GM12891 (cell line): ENCODE data around the gene SNRPA1. TPM values are rescaled to one million over a fixed set of nuclear protein-coding genes. Genes with fewer than 3 reads are reported as not detected.
A peak's percentile ranks its signal among the peaks of the same experiment; 100 is the strongest.
"Not testable (repeated sequence)": the region's sequence is repeated elsewhere in the genome, so short reads cannot be mapped to it uniquely, and the experiment has no call there.

Experiments
- DNase-seq: peaks from one replicate; pipeline ENCODE4 v3.0.0; 2011; ENCODE audit warnings: low spot score; ENCODE audit not compliant: insufficient read length
- FAIRE-seq: peaks from 2 replicates; lab custom pipeline; 2011; peaks lifted over from hg19 to GRCh38; lab: Jason Lieb, UNC
- PAX5 ChIP-seq: IDR thresholded peaks from 2 replicates; pipeline ENCODE4 v1.6.1; 2011; ENCODE audit warnings: low read length, moderate library complexity, mild to moderate bottlenecking; ENCODE audit not compliant: insufficient read depth, severe bottlenecking
- POLR2A ChIP-seq: IDR thresholded peaks from 2 replicates; pipeline ENCODE4 v1.6.1; 2011; ENCODE audit warnings: low read depth, low read length, control low read depth
- POLR2AphosphoS5 ChIP-seq: IDR thresholded peaks from 2 replicates; pipeline ENCODE4 v1.6.1; 2011; ENCODE audit warnings: low read depth, low read length, control low read depth
- POU2F2 ChIP-seq: IDR thresholded peaks from 2 replicates; pipeline ENCODE4 v1.6.1; 2011; ENCODE audit warnings: low read depth, mild to moderate bottlenecking, control low read depth, low read length, moderate library complexity
- SPI1 ChIP-seq: IDR thresholded peaks from 2 replicates; pipeline ENCODE4 v1.6.1; 2011; ENCODE audit warnings: low read depth, low read length, control low read depth
- TAF1 ChIP-seq: IDR thresholded peaks from 2 replicates; pipeline ENCODE4 v1.6.1; 2011; ENCODE audit warnings: low read depth, low read length, control low read depth
- polyA plus RNA-seq: library from polyadenylated mRNA; unstranded; fragments of >200 nt; gene quantifications from one replicate; pipeline ENCODE4 v1.2.1, GENCODE V29; 2012; ENCODE audit warnings: low read depth, missing spikeins, inconsistent platforms; ENCODE audit not compliant: missing spikeins

SNRPA1 gene
- polyA plus RNA-seq = 93.7 TPM

DNA sequence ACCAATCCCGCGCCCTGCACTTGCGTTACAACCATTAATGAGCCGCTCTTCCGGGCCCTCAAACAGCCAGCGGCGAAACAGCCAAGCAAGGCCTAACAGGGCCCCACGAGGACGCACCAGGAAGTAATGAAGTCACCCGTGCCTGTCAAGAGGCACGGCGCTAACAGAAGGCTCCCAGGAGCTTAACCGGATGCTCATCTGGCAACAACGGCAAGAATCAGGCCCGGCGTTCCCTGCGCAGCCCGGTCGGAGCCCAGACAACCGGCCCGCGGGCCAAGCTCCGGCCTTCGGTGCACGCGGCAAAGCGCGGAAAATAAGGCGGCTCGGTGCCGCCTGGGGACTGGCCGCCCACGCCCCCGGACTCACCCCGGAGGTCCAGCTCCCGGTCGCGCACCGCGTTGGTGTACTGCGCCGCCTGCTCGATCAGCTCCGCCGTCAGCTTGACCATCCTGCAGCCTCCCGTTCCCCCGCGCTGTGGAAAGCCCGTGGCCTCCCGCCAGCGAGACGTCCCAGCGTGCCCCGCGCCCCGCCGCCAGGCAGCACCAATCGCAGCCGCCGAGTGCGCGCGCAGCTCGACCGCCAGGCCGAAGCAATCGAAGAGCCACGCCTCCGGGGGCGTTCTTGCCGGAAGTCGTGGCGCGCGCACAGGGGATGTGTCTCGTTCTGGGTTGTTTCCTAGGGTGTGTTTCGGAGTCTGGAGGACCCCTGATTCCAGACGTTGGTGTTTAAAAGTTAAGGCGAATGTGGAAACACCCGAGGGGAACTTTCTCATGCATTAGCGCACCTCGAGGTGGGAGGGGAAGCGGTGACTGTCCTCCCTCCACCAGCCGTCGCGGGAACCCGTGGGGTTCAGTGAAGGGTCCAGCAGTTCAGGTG is at the start of gene SNRPA1:
TSS of gene SNRPA1 (minus strand) at position 518 of the 876 bp plus-strand sequence. CDS start at position 448, 70 bp downstream.
- DNase-seq (peak; percentile 91), FAIRE-seq (peak; percentile 94)
- TF ChIP-seq POU2F2 (no peak; the same call in 1 of the 2 replicates), SPI1 (no peak), PAX5 (no peak), TAF1 (peak; percentile 79), POLR2AphosphoS5 (peak; percentile 91), POLR2A (peak; percentile 85)

DNA sequence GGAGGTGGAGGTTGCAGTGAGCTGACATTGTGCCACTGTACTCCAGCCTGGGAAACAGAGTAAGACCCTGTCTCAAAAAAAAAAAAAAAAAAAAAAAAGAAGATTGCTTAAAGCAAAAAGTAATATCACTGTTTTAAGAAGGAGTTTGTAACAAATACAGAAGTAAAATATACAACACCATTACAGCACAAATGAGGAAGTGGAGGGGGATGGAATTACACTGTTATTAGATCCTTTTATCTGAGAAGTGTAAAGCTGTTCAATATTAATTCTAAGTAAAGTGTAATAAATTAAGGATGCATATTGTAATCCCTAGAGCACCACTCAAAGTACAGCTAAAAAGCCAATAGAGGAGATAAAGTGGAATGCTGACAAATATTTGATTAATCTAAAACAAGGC is 47.0 kb upstream of the SNRPA1 start:
- TF ChIP-seq POU2F2 (no peak), TAF1 (no peak), SPI1 (no peak), PAX5 (no peak), POLR2AphosphoS5 (no peak), POLR2A (no peak)
- DNase-seq (no peak), FAIRE-seq (no peak)

DNA sequence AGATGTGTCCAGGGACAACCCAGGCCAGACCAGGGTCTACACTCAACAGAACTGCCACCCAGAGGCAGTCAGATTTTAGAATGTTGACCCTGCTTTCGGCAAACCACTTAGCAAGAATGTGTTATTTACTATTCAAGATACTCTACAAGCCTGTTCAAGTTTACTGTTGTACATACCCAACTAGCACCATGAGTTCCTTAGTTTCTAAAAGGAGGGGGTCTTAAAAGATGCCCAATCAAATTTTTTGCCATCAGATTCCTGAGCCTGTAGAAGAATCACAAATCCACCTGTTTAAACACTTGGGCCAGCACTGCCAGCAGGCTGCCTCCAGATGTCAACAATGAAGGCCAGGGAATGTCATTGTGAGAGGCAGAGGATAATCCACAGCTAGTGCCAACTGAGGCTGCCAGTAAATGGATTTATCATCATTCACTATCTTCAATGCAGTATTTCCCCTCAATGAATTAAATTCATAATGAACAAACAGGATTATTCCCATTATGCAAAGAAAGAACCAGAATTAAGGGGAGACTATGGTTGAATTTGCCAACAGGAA is 43.5 kb upstream of the SNRPA1 start:
- DNase-seq (no peak), FAIRE-seq (no peak)
- TF ChIP-seq SPI1 (no peak), POU2F2 (no peak)

DNA sequence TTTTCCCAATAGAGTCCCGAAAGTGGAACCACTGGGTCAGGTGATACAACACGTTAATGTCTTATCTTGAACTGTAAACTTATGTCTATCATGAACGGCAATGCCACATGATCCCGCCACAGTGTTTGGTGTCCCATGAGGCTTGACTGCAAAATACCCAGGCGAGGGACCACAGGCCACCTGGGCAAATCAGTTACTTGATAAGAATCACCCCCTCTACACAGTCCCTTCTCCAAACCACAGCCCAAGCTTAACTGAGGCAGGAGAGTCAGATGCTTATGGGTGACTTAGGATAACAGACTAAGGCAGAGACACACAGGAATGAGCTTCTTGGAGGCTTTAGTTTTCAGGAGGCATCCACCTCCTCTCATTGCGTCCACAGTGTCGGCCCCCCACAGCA is 42.9 kb upstream of the SNRPA1 start:
- FAIRE-seq (no peak), DNase-seq (no peak)
- TF ChIP-seq POU2F2 = no peak
- TF ChIP-seq POLR2AphosphoS5 = no peak

DNA sequence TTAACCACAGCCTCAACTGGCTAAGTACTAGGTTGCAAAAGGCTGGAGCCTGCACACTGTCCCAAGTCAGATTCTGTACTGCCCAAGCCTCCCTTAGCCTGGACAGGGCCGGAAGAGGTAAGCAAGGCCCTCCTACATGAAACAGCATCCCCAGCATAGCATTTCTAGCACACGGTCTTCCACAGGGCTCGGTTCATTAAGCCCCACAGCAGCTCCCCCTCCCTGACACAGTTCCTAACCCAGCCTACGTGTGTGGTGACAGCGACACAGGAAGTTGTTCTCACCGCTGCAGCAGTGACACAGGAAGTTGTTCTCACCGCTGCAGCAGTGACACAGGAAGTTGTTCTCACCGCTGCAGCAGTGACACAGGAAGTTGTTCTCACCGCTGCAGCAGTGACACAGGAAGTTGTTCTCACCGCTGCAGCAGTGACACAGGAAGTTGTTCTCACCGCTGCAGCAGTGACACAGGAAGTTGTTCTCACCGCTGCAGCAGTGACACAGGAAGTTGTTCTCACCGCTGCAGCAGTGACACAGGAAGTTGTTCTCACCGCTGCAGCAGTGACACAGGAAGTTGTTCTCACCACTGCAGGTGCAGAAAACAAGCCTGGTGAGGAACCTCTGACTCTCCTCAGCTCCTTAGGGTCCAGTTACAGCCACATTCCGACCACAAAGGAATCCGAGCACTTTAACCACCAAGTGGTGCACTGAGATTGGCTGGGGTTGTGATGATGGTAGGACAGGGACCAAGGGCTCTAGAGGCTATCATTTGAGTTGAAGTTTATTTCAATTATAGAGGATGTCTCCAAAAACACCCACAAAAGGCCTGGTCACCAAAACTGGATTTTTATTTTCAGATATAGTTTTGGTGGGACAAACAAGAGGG is 39.1 kb upstream of the SNRPA1 start:
- not testable (repeated sequence) for FAIRE-seq
- peak; percentile 52 for DNase-seq

DNA sequence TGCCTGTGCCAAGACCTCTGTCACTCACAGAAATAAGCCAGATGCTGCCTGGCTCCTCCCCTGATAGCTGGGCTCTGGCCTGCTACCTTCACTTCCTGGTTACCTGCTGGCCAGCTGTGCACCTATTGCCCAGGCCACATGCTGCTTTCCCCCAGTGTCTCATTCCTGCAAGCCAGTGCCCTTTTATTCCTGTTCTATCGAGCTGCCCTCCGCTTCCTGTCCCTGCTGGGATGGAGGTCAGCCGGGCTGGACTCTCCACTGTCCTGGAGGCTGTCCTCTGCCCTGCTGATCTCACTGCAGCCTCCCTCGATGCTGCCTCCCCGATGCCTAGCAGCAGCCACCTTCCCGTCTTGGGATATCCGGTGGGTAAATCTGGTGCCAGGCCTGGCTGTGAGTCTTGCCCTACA is 37.0 kb upstream of the SNRPA1 start:
- DNase-seq = no peak
- no peak for TF ChIP-seq POLR2AphosphoS5
- no peak for TF ChIP-seq TAF1
- no peak for TF ChIP-seq SPI1
- TF ChIP-seq POU2F2 = no peak
- TF ChIP-seq POLR2A = no peak
- no peak for TF ChIP-seq PAX5
- FAIRE-seq = no peak

DNA sequence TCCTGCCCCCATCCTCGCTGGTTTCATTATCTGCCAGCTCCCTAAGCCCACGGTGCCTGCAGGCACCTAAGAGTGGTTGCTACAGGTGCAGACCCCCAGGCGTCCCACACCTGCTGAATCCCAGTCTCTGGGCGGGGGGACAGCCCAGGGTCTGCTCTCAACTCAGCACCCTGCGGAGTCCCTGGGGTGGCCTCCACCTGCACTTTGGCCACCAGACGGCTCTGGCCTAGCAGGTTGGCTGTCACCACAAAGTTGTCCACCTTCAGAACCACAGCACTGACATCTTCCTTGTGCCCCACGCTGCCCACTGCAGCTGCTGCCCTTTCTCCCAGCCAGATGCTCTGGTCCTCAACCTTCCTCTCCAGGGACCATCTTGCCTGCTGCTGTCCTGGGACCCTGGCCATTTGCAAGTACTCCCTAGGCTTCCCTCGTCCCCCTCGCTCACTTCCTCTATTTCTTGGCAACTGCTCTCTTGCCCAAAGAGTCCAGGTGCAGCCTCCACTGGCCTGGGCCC is 34.9 kb upstream of the SNRPA1 start:
- no peak for FAIRE-seq
- no peak for TF ChIP-seq POLR2AphosphoS5
- no peak for TF ChIP-seq TAF1
- no peak for TF ChIP-seq POU2F2
- TF ChIP-seq PAX5 = no peak
- TF ChIP-seq POLR2A = no peak
- no peak for TF ChIP-seq SPI1
- no peak for DNase-seq

DNA sequence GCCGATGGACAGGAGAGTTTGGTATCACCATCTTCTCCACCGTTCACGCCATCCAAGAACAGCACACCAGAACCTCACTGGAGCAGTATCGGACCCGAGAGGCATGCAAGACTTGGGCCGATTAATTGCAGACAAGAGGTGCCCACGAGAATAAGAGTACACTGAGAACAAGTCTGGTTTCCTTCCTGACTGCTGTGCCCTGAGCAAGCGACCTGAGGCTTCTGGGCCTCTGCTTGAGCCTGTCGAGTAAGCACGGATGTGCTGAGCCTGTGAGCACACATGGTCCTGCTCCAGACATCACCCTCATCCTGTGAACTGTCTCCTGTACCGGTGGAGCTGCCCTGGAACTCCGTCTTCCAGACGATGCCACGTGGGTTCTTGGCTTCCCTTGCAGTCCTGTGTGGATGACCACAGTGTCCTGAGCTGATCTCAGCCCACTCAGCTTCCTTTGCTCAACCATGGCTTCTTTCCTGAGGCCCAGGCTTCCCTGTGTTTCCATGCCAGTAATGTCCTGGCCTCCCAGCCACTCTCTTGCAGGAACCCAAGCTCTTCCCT is 34.3 kb upstream of the SNRPA1 start:
- no peak for TF ChIP-seq TAF1
- TF ChIP-seq POLR2AphosphoS5 = no peak
- FAIRE-seq (no peak), DNase-seq (no peak)

DNA sequence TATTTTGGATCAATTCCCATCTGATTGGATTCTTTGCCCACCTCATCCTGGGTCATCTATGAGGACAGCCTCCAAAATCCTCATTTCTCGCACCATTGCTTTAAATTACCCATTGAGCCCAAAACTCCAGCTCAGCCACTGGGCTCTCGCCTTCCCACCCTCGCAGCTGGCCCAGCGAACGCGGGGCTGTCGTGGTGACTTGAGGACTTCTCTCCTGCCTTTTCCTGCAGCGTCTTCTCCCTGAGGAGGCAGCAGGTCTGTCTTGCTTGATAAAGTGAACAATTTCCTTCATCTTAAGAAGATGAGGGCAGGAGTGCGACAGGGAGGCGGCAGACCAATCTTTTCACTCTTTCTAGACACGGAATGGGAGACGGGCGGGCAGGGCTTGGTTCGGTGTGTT is 33.0 kb upstream of the SNRPA1 start:
- no peak for DNase-seq
- TF ChIP-seq PAX5 (no peak), POLR2A (no peak), POLR2AphosphoS5 (no peak), SPI1 (no peak), POU2F2 (no peak), TAF1 (no peak)
- FAIRE-seq = no peak

DNA sequence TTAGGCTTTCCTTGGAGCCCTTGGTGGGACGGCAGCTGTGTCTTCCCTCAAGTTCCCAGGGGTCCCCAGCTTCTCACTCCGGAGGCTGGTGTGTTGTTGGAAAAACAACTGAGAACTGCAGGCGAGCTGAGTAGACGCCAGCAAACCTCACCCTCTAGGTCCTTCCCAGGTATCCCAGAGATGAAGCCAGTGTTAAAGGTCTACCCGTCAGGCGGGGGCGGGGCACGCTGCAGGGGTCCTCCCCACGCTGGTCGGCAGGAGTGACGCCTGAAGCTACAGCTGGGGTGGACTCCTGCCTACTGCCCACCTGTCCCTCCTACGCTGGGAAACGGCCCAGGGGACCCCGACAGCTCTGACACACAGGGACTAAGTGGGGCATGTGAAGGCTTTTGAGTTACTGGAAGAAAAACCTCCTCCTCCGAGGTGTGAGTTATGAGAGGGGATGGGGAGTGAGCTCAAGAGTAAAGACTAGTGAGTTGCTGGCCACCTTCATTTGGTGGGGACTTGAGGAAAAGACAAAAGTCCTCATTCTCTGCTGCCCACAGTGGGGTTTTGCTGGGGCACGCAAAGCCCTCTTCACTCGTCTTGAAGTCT is 32.2 kb upstream of the SNRPA1 start:
- TF ChIP-seq SPI1 = no peak
- TF ChIP-seq TAF1 = no peak
- TF ChIP-seq POLR2A = no peak
- TF ChIP-seq PAX5 = no peak
- TF ChIP-seq POU2F2 = no peak
- no peak for TF ChIP-seq POLR2AphosphoS5
- DNase-seq (no peak), FAIRE-seq (no peak)
